Measurements from ENCODE around the gene CCDC85C. TPM values are rescaled to one million over a fixed set of nuclear protein-coding genes. Genes with fewer than 3 reads are reported as not detected.

The CCDC85C gene
- total and polyA plus RNA-seq, 4 donors = 4.0 to 23.9 (median 9.6) TPM

DNA sequence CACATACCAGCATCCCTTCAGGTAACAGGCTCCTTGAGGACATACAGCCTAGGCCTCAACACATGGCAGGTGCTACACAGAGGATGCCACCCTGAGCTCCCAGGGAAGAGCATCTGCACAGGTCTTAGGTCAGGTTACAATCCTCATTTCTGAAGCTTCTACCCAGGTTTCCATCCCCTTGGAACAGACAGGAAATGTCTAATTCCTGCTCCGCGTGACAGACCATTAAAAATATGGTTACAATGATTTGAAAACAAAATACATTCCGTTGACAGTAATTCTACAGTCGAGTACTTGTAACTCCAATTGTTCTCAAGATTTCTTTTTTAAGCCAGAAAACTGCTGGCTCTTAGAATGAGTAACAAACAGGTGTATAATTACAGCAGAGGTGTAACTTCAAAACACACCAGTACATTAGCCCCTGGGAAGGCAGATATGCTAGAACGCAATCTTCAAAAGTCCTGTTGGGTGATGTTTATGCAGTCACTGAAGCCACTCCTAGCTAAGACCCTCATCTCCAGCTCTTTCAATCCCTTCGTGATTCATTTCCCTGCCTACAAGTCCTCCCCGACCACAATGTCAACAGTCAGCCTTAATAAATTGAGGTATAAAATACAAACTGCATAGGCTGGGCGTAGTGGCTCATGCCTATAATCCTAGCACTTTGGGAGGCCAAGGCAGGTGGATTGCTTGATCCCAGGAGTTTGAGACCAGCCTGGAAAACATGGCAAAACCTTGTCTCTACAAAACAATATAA lies 135.0 kb downstream of the CCDC85C start (continued):
- TF ChIP-seq, protein P1, sequence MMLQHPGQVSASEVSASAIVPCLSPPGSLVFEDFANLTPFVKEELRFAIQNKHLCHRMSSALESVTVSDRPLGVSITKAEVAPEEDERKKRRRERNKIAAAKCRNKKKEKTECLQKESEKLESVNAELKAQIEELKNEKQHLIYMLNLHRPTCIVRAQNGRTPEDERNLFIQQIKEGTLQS (IDR thresholded peaks at IDR 0.05) = no peak

GRCh38 chr14:99468081-99468480 lies 135.9 kb downstream of the CCDC85C start:
- Histone ChIP-seq H3K9ac (ENCODE audit: low read depth in 1 of 2, low read length in 2 of 2) (no peak overlapping the region), H3K4me3 (ENCODE audit: low read depth in 1 of 3, low read length in 3 of 3) (no peak overlapping the region), H3K9me3 (ENCODE audit: control insufficient read depth in 4 of 4, low read length in 3 of 4) (no peaks in the 10 kb centered on the region), H3K27ac (ENCODE audit: low read depth in 1 of 2, low read length in 2 of 2) (no peak overlapping the region), H3K4me1 (ENCODE audit: control insufficient read depth in 4 of 4, insufficient read depth in 4 of 4, low read length in 3 of 4) (peaks cover 0 to 3% (median 1%) of the 10 kb centered on the region in 4 donors), H3K27me3 (ENCODE audit: control insufficient read depth in 4 of 4, insufficient read depth in 4 of 4, low read length in 3 of 4) (no peaks in the 10 kb centered on the region), H3K36me3 (ENCODE audit: control insufficient read depth in 4 of 4, insufficient read depth in 3 of 4, low read depth in 1 of 4, low read length in 3 of 4) (peaks cover 4 to 15% (median 9%) of the 10 kb centered on the region in 4 donors)
- 80% methylated on average over 4 of the region's 4 CpGs for WGBS
- DNase-seq (ENCODE audit: low spot score) = no peak
- TF ChIP-seq TAF1 (conservative IDR thresholded peaks at IDR 0.05) (no peak), RAD21 (IDR thresholded peaks at IDR 0.05) (no peak), FOXA1 (IDR thresholded peaks at IDR 0.05) (no peak), JUND (IDR thresholded peaks at IDR 0.05) (no peak), ZBTB33 (IDR thresholded peaks at IDR 0.05) (no peak), YY1 (IDR thresholded peaks at IDR 0.05) (no peak), EGR1 (IDR thresholded peaks at IDR 0.05; ENCODE audit: low read depth in 2 of 2) (no peak), HNF4A (conservative IDR thresholded peaks at IDR 0.05) (no peak)
- TF ChIP-seq, protein P2, sequence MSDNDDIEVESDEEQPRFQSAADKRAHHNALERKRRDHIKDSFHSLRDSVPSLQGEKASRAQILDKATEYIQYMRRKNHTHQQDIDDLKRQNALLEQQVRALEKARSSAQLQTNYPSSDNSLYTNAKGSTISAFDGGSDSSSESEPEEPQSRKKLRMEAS (IDR thresholded peaks at IDR 0.05) = no peak
- TF ChIP-seq, protein P3, sequence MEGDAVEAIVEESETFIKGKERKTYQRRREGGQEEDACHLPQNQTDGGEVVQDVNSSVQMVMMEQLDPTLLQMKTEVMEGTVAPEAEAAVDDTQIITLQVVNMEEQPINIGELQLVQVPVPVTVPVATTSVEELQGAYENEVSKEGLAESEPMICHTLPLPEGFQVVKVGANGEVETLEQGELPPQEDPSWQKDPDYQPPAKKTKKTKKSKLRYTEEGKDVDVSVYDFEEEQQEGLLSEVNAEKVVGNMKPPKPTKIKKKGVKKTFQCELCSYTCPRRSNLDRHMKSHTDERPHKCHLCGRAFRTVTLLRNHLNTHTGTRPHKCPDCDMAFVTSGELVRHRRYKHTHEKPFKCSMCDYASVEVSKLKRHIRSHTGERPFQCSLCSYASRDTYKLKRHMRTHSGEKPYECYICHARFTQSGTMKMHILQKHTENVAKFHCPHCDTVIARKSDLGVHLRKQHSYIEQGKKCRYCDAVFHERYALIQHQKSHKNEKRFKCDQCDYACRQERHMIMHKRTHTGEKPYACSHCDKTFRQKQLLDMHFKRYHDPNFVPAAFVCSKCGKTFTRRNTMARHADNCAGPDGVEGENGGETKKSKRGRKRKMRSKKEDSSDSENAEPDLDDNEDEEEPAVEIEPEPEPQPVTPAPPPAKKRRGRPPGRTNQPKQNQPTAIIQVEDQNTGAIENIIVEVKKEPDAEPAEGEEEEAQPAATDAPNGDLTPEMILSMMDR (IDR thresholded peaks at IDR 0.05; ENCODE audit: low read depth, low read length, missing input control) = no peak

- Histone ChIP-seq H3K9me3 (ENCODE audit: control insufficient read depth in 4 of 4, low read length in 3 of 4) (no peaks in the 10 kb centered on the region), H3K27me3 (ENCODE audit: control insufficient read depth in 4 of 4, insufficient read depth in 4 of 4, low read length in 3 of 4) (no peaks in the 10 kb centered on the region), H3K4me3 (ENCODE audit: low read depth in 1 of 3, low read length in 3 of 3) (no peak overlapping the region), H3K36me3 (ENCODE audit: control insufficient read depth in 4 of 4, insufficient read depth in 3 of 4, low read depth in 1 of 4, low read length in 3 of 4) (peaks cover 4 to 20% (median 13%) of the 10 kb centered on the region in 4 donors), H3K9ac (ENCODE audit: low read depth in 1 of 2, low read length in 2 of 2) (no peak overlapping the region), H3K27ac (ENCODE audit: low read depth in 1 of 2, low read length in 2 of 2) (no peak overlapping the region), H3K4me1 (ENCODE audit: control insufficient read depth in 4 of 4, insufficient read depth in 4 of 4, low read length in 3 of 4) (peaks cover 0 to 5% (median 1%) of the 10 kb centered on the region in 4 donors)
- 82% methylated on average over 9 of the region's 9 CpGs for WGBS
- no peak for DNase-seq (ENCODE audit: low spot score)
- no peak for TF ChIP-seq RXRA (IDR thresholded peaks at IDR 0.05)
- no peak for TF ChIP-seq RAD21 (IDR thresholded peaks at IDR 0.05)
- no peak for TF ChIP-seq FOXA2 (IDR thresholded peaks at IDR 0.05)
- no peak for TF ChIP-seq NR2F2 (IDR thresholded peaks at IDR 0.05)
- TF ChIP-seq EGR1 (IDR thresholded peaks at IDR 0.05; ENCODE audit: low read depth in 2 of 2) = no peak
- no peak for TF ChIP-seq HNF4A (conservative IDR thresholded peaks at IDR 0.05)
- no peak for TF ChIP-seq ZBTB33 (IDR thresholded peaks at IDR 0.05)
- TF ChIP-seq, protein P3 (IDR thresholded peaks at IDR 0.05; ENCODE audit: low read depth, low read length, missing input control) = no peak
- no peak for TF ChIP-seq REST (IDR thresholded peaks at IDR 0.05)
Measured at GRCh38 chr14:99467336-99468078, 136.5 kb downstream of the CCDC85C start.

Measured in liver (tissue), 9 donors.